Fibroblast of skin of left biceps (primary cell): ENCODE results near the gene OR7A10.
"Not testable (repeated sequence)": the region's sequence is repeated elsewhere in the genome, so short reads cannot be mapped to it uniquely, and the experiment has no call there.

ENCODE experiments used
- DNase-seq, 2 experiments: peaks; one replicate each; pipeline ENCODE4 v3.0.0-alpha.2; 2013; ENCODE audit warnings: low read depth in 2 of 2

OR7A10 gene

DNA sequence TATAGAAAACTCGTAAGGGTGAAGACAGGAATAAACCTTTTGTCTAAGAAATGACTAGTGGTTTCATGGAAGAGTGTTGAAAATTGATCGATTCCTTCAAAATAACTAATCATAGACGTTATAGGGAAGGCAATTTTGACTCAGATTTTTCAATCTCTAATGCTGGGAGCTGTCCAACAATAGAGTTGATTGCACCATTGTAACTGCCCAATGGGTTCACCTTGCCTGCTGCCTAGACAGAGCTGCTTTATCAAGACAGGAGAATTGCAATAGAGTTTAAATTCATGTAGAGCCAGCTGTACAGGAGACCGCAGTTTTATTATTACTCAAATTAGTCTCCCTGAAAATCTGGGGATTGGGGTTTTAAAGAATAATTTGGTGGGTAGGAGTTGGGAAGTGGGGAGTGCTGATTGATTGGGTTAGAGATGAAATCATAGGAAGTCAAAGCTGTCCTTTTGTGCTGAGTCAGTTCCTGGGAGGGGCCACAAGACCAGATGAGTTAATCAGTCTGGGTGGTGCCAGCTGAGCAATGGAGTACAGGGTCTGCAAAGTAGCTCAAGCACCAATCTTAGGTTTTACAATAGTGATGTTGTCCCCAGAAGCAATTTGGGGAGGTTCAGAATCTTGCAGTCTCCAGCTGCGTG, 53.5 kb downstream of the OR7A10 start:
- no peak for DNase-seq

DNA sequence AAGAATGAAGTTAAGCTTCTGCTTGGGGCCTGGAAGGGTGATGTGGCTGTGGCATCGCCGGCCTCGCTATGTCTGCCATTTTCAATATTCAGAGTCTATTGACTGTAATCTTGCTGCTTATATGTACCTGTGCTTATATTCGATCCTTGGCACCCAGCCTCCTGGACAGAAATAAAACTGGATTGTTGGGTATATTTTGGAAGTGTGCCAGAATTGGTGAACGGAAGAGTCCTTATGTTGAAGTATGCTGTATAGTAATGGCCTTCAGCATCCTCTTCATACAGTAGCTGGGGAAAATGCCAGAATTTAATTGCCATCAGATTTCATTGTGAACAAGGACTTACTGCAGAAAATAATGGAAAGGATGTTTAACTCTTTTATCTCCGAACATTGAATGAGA, 56.5 kb downstream of the OR7A10 start:
- not testable (repeated sequence) for DNase-seq
